ENCODE measurements around the gene U2AF2.

Gene U2AF2

DNA sequence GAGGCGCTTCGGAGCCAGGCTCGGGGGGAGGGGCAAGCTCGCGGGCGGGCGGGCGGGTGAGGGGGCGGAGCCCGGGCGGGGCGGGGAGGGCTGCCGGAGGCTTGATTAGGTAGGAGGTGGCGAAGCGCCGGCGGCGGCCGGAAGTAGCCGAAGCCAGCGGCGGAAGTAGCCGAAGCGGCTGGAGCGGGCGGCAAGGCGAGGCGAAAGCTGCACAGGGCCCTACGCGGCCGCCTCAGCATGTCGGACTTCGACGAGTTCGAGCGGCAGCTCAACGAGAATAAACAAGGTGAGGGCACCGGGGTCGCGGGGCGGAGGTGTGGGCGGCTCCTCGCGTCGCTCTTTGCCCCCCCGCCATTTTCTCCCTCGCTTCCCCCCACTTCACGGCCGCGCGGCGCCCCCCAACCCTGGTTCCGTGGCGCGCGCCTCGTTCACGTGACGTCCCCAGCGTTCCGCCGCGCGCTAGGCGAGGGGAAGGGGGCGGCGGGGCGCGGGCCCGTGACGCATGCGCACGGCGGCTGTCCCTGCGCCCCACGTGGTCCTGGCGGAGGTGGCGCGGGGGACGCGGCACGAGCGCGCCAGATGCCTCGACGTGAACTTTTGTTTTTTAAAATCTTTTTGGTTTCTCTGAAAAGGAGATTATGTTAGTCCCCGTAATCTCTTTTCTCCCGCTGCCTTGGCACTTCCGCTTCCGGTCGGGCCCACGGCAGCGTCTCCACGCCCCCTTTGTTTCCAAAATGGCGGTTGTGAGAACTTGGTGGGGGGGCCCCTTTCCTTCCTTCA is at the start of gene U2AF2:
TSS of gene U2AF2 (plus strand) at position 168 of the 780 bp plus-strand sequence. CDS start at position 238, 70 bp downstream.
- peak in 55 of 58 donors; percentile 52 to 98 (median 95) for DNase-seq

DNA sequence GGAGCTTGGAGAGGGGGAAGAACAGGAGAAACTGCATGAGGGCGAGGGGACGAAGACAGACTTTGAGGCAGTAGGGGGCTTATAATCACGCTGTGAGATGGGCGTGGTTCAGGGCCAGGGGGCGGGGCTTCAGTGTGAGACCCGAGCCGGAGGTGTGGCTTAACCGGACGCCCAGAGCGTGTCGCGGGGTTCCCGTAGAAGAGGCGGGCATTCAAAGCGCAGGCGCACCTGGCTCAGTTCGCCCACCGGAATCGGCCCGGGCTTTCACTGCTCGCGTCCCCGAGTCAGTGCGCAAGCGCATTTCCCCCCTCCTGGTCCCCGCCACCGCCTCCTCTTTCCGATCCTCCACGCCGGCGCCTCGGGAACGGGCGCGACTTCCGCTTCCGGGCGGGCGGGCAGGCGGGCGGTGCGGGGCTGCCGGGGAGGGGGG is 49.6 kb upstream of the U2AF2 start:
- peak; percentile 60 to 98 (median 94) for DNase-seq

DNA sequence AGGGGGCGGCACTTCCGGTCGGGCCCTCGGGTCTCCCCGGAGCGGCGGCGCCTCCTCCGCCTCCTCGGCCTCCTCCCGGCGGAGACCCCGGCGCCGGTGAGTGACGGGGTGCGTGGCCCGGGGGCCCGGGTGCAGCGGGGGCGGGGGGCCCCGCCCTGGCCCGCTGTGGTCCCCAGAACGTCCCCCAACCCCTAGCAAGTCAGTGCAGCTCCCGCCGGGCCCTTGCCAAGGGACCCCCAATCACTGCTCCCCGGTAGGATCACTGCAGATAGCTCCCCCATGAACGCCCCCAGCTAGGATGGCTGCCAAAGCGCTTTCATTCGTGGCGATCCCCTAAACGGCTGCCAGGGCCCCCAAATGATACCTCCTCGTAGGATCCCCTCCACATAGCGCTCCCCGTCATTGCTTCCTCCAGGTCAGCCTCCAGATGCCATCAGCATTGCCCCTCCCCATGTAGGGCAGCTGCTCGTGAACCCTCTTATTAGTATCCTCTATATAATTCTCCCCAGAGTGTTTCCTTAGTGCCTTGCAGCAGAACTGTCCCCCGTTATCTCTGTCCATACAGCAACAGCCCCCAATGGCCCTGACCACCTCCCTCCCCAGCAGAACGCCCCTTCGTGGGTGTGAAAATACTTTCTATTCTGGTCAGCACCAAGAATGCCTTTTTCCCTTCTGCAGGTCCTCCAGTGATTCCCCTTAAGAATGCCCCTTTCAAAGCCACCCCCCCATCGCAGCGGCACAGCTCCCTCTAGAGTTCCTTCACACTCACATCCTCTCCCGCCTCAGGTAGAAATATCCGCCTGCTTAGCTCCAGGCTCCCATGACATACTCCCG is 49.0 kb upstream of the U2AF2 start, which contains the start of gene ZNF865:
TSS of gene ZNF865 (plus strand) at position 11 of the 834 bp plus-strand sequence. CDS start 7,972 bp downstream, outside the sequence.
- DNase-seq: peak in 52 of 58 donors; percentile 20 to 80 (median 45)

- DNase-seq: no peak
Measured at GRCh38 chr19:55606471-55606787, 48.4 kb upstream of the U2AF2 start.

DNA sequence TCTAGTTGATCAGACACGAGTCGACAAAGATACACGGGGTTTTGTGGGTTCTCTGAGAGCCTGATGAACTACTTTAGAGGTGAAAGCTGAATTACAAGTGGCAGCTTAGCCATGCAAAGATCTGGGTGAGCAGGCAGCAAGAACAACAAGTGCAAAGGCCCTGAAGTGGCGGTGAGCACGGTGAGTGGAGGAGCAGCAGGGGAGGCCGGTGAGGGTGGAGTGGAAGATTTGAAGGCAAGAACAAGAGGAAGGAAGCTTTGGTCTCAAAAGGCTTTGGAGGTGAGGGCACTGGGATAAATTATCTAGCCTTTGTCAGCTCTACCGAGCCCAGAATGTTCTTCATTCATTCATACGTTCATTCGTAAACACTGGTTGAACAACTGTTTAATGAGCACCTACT is 48.0 kb upstream of the U2AF2 start:
- DNase-seq: no peak

DNA sequence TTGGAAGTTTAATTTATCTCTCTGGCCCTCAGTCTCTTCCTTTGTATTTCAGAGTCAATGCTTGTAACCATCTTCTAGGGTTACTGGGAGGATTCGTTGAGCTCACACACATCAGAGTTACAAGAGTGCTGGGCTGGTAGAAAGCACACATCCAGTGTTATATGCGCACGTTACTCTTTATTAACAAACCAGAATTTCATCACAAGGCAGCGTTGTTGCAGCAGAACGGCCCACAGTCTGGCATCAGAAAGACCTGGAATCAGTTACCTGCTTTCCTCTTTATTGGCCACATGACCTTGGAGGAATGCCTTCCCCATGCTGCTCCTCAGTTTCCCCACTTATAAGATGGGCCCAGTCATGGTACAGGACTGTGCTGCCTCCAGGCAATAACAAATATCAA is 45.5 kb upstream of the U2AF2 start:
- no peak for DNase-seq

GRCh38 chr19:55611300-55611982 is 43.4 kb upstream of the U2AF2 start:
- DNase-seq: no peak

GRCh38 chr19:55611983-55612645 is 42.7 kb upstream of the U2AF2 start:
- DNase-seq: no peak

GRCh38 chr19:55613396-55613795 is 41.4 kb upstream of the U2AF2 start:
- DNase-seq: no peak

- no peak for DNase-seq
Measured at GRCh38 chr19:55613930-55614710, 40.7 kb upstream of the U2AF2 start.

DNA sequence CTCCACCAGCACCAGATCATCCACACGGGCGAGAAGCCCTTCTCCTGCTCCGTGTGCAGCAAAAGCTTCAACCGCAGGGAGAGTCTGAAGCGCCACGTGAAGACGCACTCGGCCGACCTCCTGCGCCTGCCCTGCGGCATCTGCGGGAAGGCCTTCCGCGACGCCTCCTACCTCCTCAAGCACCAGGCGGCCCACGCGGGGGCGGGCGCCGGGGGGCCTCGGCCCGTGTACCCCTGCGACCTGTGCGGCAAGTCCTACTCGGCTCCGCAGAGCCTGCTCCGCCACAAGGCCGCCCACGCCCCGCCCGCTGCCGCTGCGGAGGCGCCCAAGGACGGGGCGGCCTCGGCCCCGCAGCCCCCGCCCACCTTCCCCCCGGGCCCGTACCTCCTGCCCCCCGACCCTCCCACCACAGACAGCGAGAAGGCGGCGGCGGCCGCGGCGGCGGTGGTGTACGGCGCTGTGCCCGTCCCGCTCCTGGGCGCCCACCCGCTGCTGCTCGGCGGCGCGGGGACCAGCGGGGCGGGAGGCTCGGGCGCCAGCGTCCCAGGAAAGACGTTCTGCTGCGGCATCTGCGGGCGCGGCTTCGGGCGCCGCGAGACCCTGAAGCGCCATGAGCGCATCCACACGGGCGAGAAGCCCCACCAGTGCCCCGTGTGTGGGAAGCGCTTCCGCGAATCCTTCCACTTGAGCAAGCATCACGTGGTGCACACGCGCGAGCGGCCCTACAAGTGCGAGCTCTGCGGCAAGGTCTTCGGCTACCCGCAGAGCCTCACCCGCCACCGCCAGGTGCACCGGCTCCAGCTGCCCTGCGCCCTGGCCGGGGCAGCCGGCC is 39.9 kb upstream of the U2AF2 start:
- DNase-seq: no peak

DNA sequence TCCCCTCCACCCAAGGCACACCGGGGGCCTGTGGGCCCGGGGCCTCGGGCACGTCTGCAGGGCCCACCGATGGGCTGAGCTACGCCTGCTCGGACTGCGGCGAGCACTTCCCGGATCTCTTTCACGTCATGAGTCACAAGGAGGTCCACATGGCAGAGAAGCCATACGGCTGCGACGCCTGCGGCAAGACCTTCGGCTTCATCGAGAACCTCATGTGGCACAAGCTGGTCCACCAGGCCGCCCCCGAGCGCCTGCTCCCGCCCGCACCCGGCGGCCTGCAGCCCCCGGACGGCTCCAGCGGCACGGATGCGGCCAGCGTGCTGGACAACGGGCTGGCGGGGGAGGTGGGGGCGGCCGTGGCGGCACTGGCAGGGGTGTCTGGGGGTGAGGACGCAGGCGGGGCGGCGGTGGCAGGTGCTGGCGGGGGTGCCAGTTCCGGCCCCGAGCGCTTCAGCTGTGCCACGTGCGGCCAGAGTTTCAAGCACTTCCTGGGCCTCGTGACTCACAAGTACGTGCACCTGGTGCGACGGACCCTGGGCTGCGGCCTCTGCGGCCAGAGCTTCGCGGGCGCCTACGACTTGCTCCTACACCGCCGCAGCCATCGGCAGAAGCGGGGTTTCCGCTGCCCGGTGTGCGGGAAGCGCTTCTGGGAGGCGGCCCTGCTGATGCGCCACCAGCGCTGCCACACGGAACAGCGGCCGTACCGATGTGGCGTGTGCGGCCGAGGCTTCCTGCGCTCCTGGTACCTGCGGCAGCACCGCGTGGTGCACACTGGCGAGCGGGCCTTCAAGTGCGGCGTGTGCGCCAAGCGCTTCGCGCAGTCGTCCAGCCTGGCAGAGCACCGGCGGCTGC is 39.1 kb upstream of the U2AF2 start:
- DNase-seq: no peak

GRCh38 chr19:55616395-55616875 is 38.4 kb upstream of the U2AF2 start:
- DNase-seq: no peak

GRCh38 chr19:55617426-55617825 is 37.4 kb upstream of the U2AF2 start:
- DNase-seq: no peak

DNA sequence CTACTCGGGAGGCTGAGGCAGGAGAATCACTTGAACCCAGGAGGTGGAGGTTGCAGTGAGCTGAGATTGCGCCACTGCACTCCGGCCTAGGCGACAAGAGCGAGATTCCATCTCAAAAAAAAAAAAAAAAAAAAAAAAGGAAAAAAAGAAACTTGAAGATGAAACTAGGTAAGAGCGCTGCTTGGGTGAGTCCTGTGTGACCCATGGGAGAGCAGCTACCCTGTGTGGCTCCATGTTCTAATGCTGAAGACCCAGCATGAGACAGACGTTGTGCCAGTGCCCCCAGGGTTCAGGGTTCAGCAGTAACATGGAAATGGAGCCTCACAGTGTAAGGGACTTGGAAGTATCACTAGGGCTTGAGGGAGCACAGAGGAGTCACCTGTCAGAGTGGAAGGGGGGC is 36.4 kb upstream of the U2AF2 start:
- no peak for DNase-seq

DNA sequence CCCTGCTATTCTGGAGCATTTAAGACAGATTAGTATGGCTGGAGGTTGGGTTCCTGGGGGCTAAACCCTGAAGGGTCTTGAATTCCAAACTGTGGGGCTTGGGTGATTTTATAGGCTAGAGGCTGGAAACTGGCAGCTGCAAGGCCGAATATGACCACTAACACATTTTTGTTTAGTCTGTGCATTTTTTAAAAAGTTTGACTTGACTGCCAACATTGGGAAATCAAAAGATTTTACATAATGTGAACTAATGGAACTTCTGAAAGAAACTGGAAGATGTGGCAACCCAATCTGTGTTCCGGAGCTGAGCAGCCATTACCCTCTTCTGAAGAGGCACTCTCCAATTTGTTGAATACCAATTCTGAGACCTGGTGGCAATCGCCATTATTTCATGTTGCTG is 35.5 kb upstream of the U2AF2 start:
- no peak for DNase-seq

DNA sequence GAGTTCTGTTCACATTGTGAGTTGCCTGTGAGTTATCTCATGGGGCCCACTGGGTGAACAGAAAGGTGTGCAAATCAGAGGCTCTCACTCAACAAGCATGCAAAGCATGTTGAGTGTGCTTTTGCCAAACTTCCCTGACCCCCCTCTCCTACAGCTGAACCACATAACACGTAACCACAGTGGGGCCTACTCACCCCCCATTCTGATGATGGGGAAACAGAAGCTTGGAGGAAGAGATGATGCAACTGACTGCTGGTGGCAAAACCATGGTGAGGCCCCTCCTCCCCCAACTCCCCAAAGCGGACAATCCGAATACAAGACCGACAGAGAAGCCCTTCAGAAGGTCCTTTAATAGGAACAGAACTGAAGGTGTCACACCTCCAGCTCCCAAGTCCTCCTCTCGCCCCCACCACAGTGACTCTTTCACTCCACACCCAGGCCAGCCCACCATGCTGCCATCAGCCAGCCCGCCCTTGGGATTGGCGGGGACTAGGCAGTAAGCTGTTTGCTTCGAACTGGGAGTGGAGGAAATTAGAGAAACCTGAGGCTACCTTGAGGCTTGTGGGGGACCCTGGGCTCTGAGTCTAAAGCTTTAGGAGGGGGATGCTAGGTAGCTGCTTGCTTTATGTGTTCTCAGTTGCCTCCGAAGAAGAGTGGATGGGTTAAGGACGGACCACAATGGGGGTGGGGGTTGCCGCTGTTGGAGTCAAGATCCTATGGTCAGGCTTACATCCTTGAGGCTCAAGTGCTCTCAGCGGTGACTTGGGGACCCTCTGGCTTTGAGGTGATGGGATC is 34.2 kb upstream of the U2AF2 start:
- peak in 1 of 58 donors; percentile 11 for DNase-seq

Data from anterior cingulate cortex (tissue), 58 donors.